ENCODE measurements around the gene POU2F2.

The POU2F2 gene

GRCh38 chr19:42099336-42099925 lies 32.8 kb downstream of the POU2F2 start:
- DNase-seq, result no peak

- DNase-seq, result no peak
Observed at GRCh38 chr19:42098781-42099180, 33.5 kb downstream of the POU2F2 start.

GRCh38 chr19:42097461-42097860 lies 34.8 kb downstream of the POU2F2 start:
- DNase-seq, result no peak

GRCh38 chr19:42096255-42096837 lies 35.9 kb downstream of the POU2F2 start:
- DNase-seq, result no peak

GRCh38 chr19:42095814-42096230 lies 36.4 kb downstream of the POU2F2 start:
- DNase-seq, result no peak

GRCh38 chr19:42095142-42095813 lies 37.0 kb downstream of the POU2F2 start:
- no peak for DNase-seq

- DNase-seq, result no peak
Observed at GRCh38 chr19:42093926-42094325, 38.3 kb downstream of the POU2F2 start.

- no peak for DNase-seq
Observed at GRCh38 chr19:42093505-42093904, 38.7 kb downstream of the POU2F2 start.

- DNase-seq, result no peak
Observed at GRCh38 chr19:42092350-42092749, 39.9 kb downstream of the POU2F2 start.

- no peak for DNase-seq
Observed at GRCh38 chr19:42091742-42092141, 40.5 kb downstream of the POU2F2 start.

- no peak for DNase-seq
Observed at GRCh38 chr19:42091300-42091699, 40.9 kb downstream of the POU2F2 start.

GRCh38 chr19:42090672-42091071 lies 41.6 kb downstream of the POU2F2 start:
- no peak for DNase-seq

GRCh38 chr19:42089772-42090171 lies 42.5 kb downstream of the POU2F2 start:
- no peak for DNase-seq

- DNase-seq, result no peak
Observed at GRCh38 chr19:42089191-42089750, 43.0 kb downstream of the POU2F2 start.

GRCh38 chr19:42088471-42089190 lies 43.6 kb downstream of the POU2F2 start:
- DNase-seq, result no peak

- no peak for DNase-seq
Observed at GRCh38 chr19:42086770-42087550, 45.3 kb downstream of the POU2F2 start.

GRCh38 chr19:42086188-42086736 lies 46.0 kb downstream of the POU2F2 start:
- no peak for DNase-seq

- DNase-seq, result no peak
Observed at GRCh38 chr19:42083537-42083936, 48.7 kb downstream of the POU2F2 start.

- no peak for DNase-seq
Observed at GRCh38 chr19:42081584-42082203, 50.6 kb downstream of the POU2F2 start.

GRCh38 chr19:42080764-42081375 lies 51.4 kb downstream of the POU2F2 start:
- no peak for DNase-seq
